ENCODE data around the gene SCMH1. TPM values are rescaled to one million over a fixed set of nuclear protein-coding genes. Genes with fewer than 3 reads are reported as not detected.
"Not testable (repeated sequence)": the region's sequence is repeated elsewhere in the genome, so short reads cannot be mapped to it uniquely, and the experiment has no call there.

The SCMH1 gene
- total RNA-seq, 1 donor from 2014 or later, result 25.5 TPM

- H3K4me3 ChIP-seq (ENCODE audit: low read depth, low read length), result no peak overlapping the region
- no peak for TF ChIP-seq CTCF (conservative IDR thresholded peaks at IDR 0.05; ENCODE audit: low read depth, low read length)
- no peak for DNase-seq (ENCODE audit: low read depth)
Measured at GRCh38 chr1:41122148-41122547, 120.0 kb downstream of the SCMH1 start.

DNA sequence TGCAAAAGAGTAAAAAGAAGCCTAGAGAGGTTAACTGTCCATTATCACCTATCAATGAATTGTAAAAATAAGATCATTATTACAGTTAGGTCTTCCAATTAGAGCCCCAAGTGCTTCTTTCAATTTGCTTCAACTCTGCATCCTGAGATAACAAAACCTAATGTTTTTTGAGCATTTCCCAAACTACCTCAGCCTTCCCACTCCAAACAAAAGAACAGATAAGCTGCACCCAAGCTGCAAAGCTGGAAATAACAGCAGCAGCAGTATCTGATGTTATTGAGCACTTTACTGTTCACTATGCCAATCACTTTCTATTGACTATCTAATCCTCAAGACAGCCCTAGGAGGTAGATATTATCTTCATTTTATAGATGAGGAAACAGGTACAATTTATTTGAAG lies 123.5 kb downstream of the SCMH1 start:
- no peak for DNase-seq (ENCODE audit: low read depth)
- H3K4me3 ChIP-seq (ENCODE audit: low read depth, low read length), result no peak overlapping the region
- no peak for TF ChIP-seq CTCF (conservative IDR thresholded peaks at IDR 0.05; ENCODE audit: low read depth, low read length)

DNA sequence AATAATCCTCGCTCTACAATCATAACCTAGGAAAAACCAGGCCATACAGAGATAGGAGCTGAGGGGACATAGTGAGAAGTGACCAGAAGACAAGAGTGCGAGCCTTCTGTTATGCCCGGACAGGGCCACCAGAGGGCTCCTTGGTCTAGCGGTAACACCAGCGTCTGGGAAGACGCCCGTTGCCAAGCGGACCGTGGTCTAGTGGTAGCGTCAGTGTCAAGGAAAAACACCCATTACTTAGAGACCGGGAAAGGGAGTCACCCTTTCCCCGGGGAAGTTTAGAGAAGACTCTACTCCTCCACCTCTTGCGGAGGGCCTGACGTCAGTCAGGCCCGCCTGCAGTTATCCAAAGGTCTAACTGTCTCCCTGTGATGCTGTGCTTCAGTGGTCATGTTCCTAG lies 124.9 kb downstream of the SCMH1 start:
- H3K4me3 ChIP-seq (ENCODE audit: low read depth, low read length); DNase-seq (ENCODE audit: low read depth): not testable (repeated sequence)
- peak; percentile 30 for TF ChIP-seq CTCF (conservative IDR thresholded peaks at IDR 0.05; ENCODE audit: low read depth, low read length)

DNA sequence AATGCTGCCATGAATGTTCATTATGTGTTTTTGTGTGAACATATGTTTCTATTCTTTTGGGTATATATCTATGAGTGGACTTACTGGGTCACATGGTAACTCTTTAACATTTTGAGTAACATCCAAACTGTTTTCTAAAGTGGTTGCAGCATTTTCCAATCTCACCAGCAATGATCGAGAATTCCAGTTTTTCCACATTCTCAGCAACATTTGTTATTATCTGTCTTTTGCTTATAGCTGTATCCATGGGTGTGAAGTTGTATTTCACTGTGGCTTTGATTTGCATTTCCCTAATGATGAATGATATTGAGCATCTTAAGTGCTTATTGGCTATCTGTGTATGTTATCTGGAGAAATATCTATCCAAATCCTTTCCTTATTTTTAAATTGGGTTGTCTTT lies 131.4 kb downstream of the SCMH1 start:
- DNase-seq (ENCODE audit: low read depth), result no peak
- TF ChIP-seq CTCF (conservative IDR thresholded peaks at IDR 0.05; ENCODE audit: low read depth, low read length), result no peak
- H3K4me3 ChIP-seq (ENCODE audit: low read depth, low read length), result no peak overlapping the region

DNA sequence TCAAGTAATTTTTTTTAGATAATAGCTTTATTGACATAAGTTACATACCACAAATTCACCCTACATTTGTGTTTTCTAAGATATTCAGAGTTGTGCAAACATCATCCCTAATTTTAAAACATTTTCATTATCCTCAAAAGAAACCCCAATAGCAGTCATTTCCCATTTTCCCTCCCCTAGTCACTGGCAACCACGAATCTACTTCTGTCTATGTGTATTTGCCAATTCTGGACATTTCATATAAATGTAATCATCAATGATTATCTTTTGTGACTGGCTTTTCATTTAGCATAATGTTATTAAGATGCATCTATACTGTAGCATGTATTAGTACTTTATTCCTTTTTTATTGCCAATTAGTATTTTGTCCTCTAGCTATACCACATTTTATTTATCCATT lies 131.8 kb downstream of the SCMH1 start:
- no peak for DNase-seq (ENCODE audit: low read depth)
- TF ChIP-seq CTCF (conservative IDR thresholded peaks at IDR 0.05; ENCODE audit: low read depth, low read length), result no peak
- H3K4me3 ChIP-seq (ENCODE audit: low read depth, low read length), result no peak overlapping the region

DNA sequence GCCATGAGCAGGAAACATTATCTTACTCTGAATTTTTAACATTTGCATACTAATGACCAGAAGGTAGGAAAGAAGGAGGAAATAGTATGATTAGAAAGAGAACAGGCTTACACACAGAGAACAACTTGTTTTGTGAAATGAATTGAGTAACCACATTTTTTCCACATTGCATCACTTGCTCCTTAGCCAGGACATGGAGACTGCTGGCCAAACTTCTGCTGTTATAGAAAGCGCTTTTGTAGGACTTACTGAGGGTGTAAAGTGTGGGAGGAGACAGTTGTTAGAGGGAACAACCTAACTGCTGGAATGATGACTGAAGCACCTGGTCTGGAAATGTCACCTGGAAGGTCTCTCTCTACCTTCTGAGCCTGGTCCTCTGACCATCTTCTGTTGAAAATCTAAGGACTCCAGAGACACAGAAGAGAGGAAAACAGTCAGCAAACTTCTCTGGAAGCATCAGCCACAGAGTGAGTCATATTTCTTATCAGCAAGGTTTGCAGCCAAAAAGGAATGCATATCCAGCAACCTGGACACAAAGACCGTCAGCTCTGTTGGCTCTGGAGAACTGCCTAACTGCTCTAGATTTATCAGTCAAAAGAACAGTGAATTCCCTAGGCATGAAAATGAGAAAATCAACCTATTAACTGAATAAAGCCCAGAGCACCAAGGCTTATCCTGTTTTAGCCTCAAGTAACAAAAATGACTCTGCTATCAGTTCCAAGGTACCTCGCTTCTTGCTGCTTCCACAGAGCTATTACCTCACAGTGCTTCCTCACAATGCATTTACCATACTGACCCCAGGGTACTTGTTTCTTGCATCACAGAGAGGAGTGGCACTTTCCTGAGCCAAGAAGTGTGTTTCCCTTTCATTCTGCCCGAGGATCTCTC lies 132.6 kb downstream of the SCMH1 start:
- TF ChIP-seq CTCF (conservative IDR thresholded peaks at IDR 0.05; ENCODE audit: low read depth, low read length), result no peak
- no peak overlapping the region for H3K4me3 ChIP-seq (ENCODE audit: low read depth, low read length)
- peak; percentile 91 for DNase-seq (ENCODE audit: low read depth)

Measured in epithelial cell of proximal tubule (primary cell).